Keratinocyte (primary cell): ENCODE results near the gene ACSS1.

ENCODE experiments used
- EZH2 ChIP-seq: IDR thresholded peaks from one replicate; pipeline ENCODE4 v1.6.1; 2012; ENCODE audit warnings: inconsistent platforms, mild to moderate bottlenecking, low read length, moderate library complexity
- TF ChIP-seq, protein P1 (sequence below), 3 experiments: IDR thresholded peaks in 1 of 3; conservative IDR thresholded peaks in 1 of 3; optimal IDR thresholded peaks in 1 of 3; 2 replicates in 2 of 3; 3 replicates in 1 of 3; pipeline versions ENCODE3 to v1.5.1; 2011; ENCODE audit warnings: low read length in 3 of 3, mild to moderate bottlenecking in 3 of 3, moderate library complexity in 2 of 3, control low read depth in 1 of 3, inconsistent platforms in 1 of 3; ENCODE audit not compliant: insufficient read depth in 2 of 3; ENCODE audit errors: extremely low read depth in 1 of 3

DNA sequence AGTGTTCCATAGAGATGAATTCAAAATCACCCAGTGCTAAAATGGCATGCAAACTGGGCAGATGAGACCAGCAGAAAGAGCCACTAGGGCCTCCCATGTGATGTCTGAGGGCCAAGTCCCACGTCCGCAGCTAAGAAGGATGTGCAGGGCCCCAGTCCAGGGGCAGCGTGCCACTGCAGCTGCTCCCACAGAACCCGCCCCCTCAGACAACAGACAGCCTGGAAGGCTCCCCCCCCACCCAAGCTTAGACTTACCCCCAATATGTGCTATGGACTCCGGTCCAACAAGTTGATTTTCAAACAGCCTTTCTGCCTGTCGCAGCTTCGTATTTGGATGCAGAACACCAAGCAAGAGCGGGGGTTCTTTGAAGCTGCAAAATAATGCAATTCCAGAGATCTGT is 79.4 kb downstream of the ACSS1 start:
- no peak for TF ChIP-seq EZH2
- TF ChIP-seq, protein P1, sequence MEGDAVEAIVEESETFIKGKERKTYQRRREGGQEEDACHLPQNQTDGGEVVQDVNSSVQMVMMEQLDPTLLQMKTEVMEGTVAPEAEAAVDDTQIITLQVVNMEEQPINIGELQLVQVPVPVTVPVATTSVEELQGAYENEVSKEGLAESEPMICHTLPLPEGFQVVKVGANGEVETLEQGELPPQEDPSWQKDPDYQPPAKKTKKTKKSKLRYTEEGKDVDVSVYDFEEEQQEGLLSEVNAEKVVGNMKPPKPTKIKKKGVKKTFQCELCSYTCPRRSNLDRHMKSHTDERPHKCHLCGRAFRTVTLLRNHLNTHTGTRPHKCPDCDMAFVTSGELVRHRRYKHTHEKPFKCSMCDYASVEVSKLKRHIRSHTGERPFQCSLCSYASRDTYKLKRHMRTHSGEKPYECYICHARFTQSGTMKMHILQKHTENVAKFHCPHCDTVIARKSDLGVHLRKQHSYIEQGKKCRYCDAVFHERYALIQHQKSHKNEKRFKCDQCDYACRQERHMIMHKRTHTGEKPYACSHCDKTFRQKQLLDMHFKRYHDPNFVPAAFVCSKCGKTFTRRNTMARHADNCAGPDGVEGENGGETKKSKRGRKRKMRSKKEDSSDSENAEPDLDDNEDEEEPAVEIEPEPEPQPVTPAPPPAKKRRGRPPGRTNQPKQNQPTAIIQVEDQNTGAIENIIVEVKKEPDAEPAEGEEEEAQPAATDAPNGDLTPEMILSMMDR (optimal IDR thresholded peaks at IDR 0.05 in 1 of 3, IDR thresholded peaks at IDR 0.05 in 1 of 3, conservative IDR thresholded peaks at IDR 0.05 in 1 of 3; ENCODE audit: extremely low read depth in 1 of 3, insufficient read depth in 2 of 3, low read length in 3 of 3) = no peak
